Mesendoderm (in vitro differentiated cells): Measurements from ENCODE around the gene RCBTB1.

ENCODE experiments used
- DNase-seq: peaks from one replicate; pipeline ENCODE4 v3.0.0; 2013
- H2AK5ac ChIP-seq: 2 replicates; pipeline ENCODE4 v1.6.1; 2013; ENCODE audit warnings: low read length, inconsistent platforms
- H2BK120ac ChIP-seq: 2 replicates; pipeline ENCODE4 v1.6.1; 2013; ENCODE audit warnings: low read depth, mild to moderate bottlenecking, low read length, moderate library complexity, mixed read lengths
- H2BK15ac ChIP-seq: replicated peaks from 2 replicates; pipeline ENCODE4 v1.6.1; 2013; ENCODE audit warnings: low read depth, mild to moderate bottlenecking, moderate library complexity
- H2BK5ac ChIP-seq: 2 replicates; pipeline ENCODE4 v1.6.1; 2013; ENCODE audit warnings: low read length, inconsistent platforms
- H3K18ac ChIP-seq: 2 replicates; pipeline ENCODE4 v1.6.1; 2013; ENCODE audit warnings: mild to moderate bottlenecking, low read length, mixed read lengths
- H3K23ac ChIP-seq: one replicate; pipeline ENCODE4 v1.6.1; 2013; ENCODE audit warnings: low read length
- H3K27ac ChIP-seq: 2 replicates; pipeline ENCODE4 v1.5.1; 2013; ENCODE audit warnings: low read depth, mild to moderate bottlenecking, inconsistent platforms, low read length, moderate library complexity
- H3K27me3 ChIP-seq: 2 replicates; pipeline ENCODE4 v1.6.1; 2013; ENCODE audit warnings: low read length, control low read depth, mild to moderate bottlenecking, inconsistent platforms; ENCODE audit not compliant: insufficient read depth, poor library complexity
- H3K36me3 ChIP-seq: 2 replicates; pipeline ENCODE4 v1.6.1; 2013; ENCODE audit warnings: low read length, inconsistent platforms; ENCODE audit not compliant: control insufficient read depth, insufficient read depth
- H3K4ac ChIP-seq: one replicate; pipeline ENCODE4 v1.6.1; 2013; ENCODE audit warnings: low read depth, mild to moderate bottlenecking, low read length, moderate library complexity
- H3K4me1 ChIP-seq: 2 replicates; pipeline ENCODE4 v1.6.1; 2013; ENCODE audit warnings: low read depth, low read length, inconsistent platforms; ENCODE audit not compliant: control insufficient read depth
- H3K4me2 ChIP-seq: 2 replicates; pipeline ENCODE4 v1.6.1; 2013; ENCODE audit warnings: low read length
- H3K4me3 ChIP-seq: 2 replicates; pipeline ENCODE4 v1.5.1; 2013; ENCODE audit warnings: mild to moderate bottlenecking, low read length
- H3K56ac ChIP-seq: one replicate; pipeline ENCODE4 v1.6.1; 2013; ENCODE audit warnings: low read length
- H3K79me1 ChIP-seq: 2 replicates; pipeline ENCODE4 v1.6.1; 2013; ENCODE audit warnings: low read length, inconsistent platforms
- H3K79me2 ChIP-seq: 2 replicates; pipeline ENCODE4 v1.6.1; 2013; ENCODE audit warnings: mild to moderate bottlenecking, low read length; ENCODE audit not compliant: control insufficient read depth, insufficient read depth
- H3K9ac ChIP-seq: 2 replicates; pipeline ENCODE4 v1.6.1; 2013; ENCODE audit warnings: low read length, inconsistent platforms
- H4K5ac ChIP-seq: one replicate; pipeline ENCODE4 v1.6.1; 2013; ENCODE audit warnings: low read length
- H4K8ac ChIP-seq: one replicate; pipeline ENCODE4 v1.6.1; 2013; ENCODE audit warnings: low read depth, mild to moderate bottlenecking, control low read depth, low read length, moderate library complexity
- WGBS: extraction: QIAGEN DNeasy Blood & Tissue Kit; methylation state at CpG from one replicate; pipeline ENCODE4 v1.1.7; 2013; ENCODE audit warnings: low lambda C conversion rate, missing lambda C conversion rate; ENCODE audit not compliant: insufficient coverage; ENCODE audit errors: extremely low coverage; 5-methylcytosine and 5-hydroxymethylcytosine counted together

Gene RCBTB1

GRCh38 chr13:49550942-49551644 lies 34.3 kb downstream of the RCBTB1 start:
- Histone ChIP-seq H2BK5ac (no peak overlapping the region), H3K56ac (no peak overlapping the region), H3K4me2 (no peak overlapping the region), H3K23ac (no peak overlapping the region), H3K4ac (no peak overlapping the region), H3K27ac (no peak overlapping the region), H2AK5ac (no peak overlapping the region), H4K5ac (no peak overlapping the region), H2BK120ac (no peak overlapping the region), H3K27me3 (no peaks in the 10 kb centered on the region), H3K18ac (no peak overlapping the region), H3K9ac (no peak overlapping the region), H3K36me3 (peaks cover 1% of the 10 kb centered on the region), H3K79me1 (no peaks in the 10 kb centered on the region), H4K8ac (no peak overlapping the region), H3K4me3 (no peak overlapping the region), H3K79me2 (no peaks in the 10 kb centered on the region), H2BK15ac (no peak overlapping the region), H3K4me1 (no peaks in the 10 kb centered on the region)
- DNase-seq = no peak
- WGBS = no CpG with 5 or more reads among the region's 10 CpGs

GRCh38 chr13:49549289-49549688 lies 36.1 kb downstream of the RCBTB1 start:
- H2BK5ac ChIP-seq = no peak overlapping the region
- peaks cover 1% of the 10 kb centered on the region for H3K36me3 ChIP-seq
- H3K79me1 ChIP-seq = no peaks in the 10 kb centered on the region
- peak; percentile 9 for DNase-seq
- no peaks in the 10 kb centered on the region for H3K27me3 ChIP-seq
- H3K56ac ChIP-seq = no peak overlapping the region
- H3K4me3 ChIP-seq = no peak overlapping the region
- H2BK15ac ChIP-seq = no peak overlapping the region
- no peaks in the 10 kb centered on the region for H3K4me1 ChIP-seq
- no peaks in the 10 kb centered on the region for H3K79me2 ChIP-seq
- no peak overlapping the region for H2BK120ac ChIP-seq
- no peak overlapping the region for H3K27ac ChIP-seq
- H4K8ac ChIP-seq = no peak overlapping the region
- no peak overlapping the region for H3K4me2 ChIP-seq
- no peak overlapping the region for H3K4ac ChIP-seq
- no peak overlapping the region for H3K23ac ChIP-seq
- WGBS = no CpG with 5 or more reads among the region's 15 CpGs
- H3K18ac ChIP-seq = no peak overlapping the region
- no peak overlapping the region for H2AK5ac ChIP-seq
- no peak overlapping the region for H4K5ac ChIP-seq
- H3K9ac ChIP-seq = no peak overlapping the region

GRCh38 chr13:49546561-49546960 lies 38.8 kb downstream of the RCBTB1 start:
- H3K4me3 ChIP-seq = no peak overlapping the region
- H3K4ac ChIP-seq = no peak overlapping the region
- no peak for DNase-seq
- H3K36me3 ChIP-seq = no peaks in the 10 kb centered on the region
- H3K56ac ChIP-seq = no peak overlapping the region
- H3K79me2 ChIP-seq = no peaks in the 10 kb centered on the region
- no peak overlapping the region for H3K18ac ChIP-seq
- H3K23ac ChIP-seq = no peak overlapping the region
- H3K4me2 ChIP-seq = no peak overlapping the region
- no peak overlapping the region for H4K5ac ChIP-seq
- H3K79me1 ChIP-seq = no peaks in the 10 kb centered on the region
- H3K27ac ChIP-seq = no peak overlapping the region
- H3K9ac ChIP-seq = no peak overlapping the region
- no peaks in the 10 kb centered on the region for H3K4me1 ChIP-seq
- H2AK5ac ChIP-seq = no peak overlapping the region
- no peak overlapping the region for H2BK120ac ChIP-seq
- H3K27me3 ChIP-seq = no peaks in the 10 kb centered on the region
- no peak overlapping the region for H2BK15ac ChIP-seq
- H2BK5ac ChIP-seq = no peak overlapping the region
- WGBS = no CpG with 5 or more reads among the region's 9 CpGs
- H4K8ac ChIP-seq = no peak overlapping the region

GRCh38 chr13:49545661-49546060 lies 39.7 kb downstream of the RCBTB1 start:
- Histone ChIP-seq H3K79me1 (no peaks in the 10 kb centered on the region), H3K4me1 (no peaks in the 10 kb centered on the region), H3K79me2 (no peaks in the 10 kb centered on the region), H3K18ac (no peak overlapping the region), H2BK5ac (no peak overlapping the region), H3K23ac (no peak overlapping the region), H3K9ac (no peak overlapping the region), H3K27ac (no peak overlapping the region), H4K5ac (no peak overlapping the region), H3K4me2 (no peak overlapping the region), H3K36me3 (no peaks in the 10 kb centered on the region), H2BK15ac (no peak overlapping the region), H4K8ac (no peak overlapping the region), H3K56ac (no peak overlapping the region), H3K27me3 (no peaks in the 10 kb centered on the region), H3K4ac (no peak overlapping the region), H2AK5ac (no peak overlapping the region), H2BK120ac (no peak overlapping the region), H3K4me3 (no peak overlapping the region)
- peak; percentile 79 for DNase-seq
- WGBS = no CpG with 5 or more reads among the region's 4 CpGs

- Histone ChIP-seq H3K36me3 (no peaks in the 10 kb centered on the region), H4K8ac (no peak overlapping the region), H3K4ac (no peak overlapping the region), H3K56ac (no peak overlapping the region), H4K5ac (no peak overlapping the region), H2BK120ac (no peak overlapping the region), H3K27ac (no peak overlapping the region), H2BK15ac (no peak overlapping the region), H3K9ac (no peak overlapping the region), H3K23ac (no peak overlapping the region), H2AK5ac (no peak overlapping the region), H3K4me2 (no peak overlapping the region), H3K27me3 (no peaks in the 10 kb centered on the region), H3K79me1 (no peaks in the 10 kb centered on the region), H3K4me3 (no peak overlapping the region), H3K79me2 (no peaks in the 10 kb centered on the region), H3K4me1 (no peaks in the 10 kb centered on the region), H3K18ac (no peak overlapping the region), H2BK5ac (no peak overlapping the region)
- no CpG with 5 or more reads among the region's 3 CpGs for WGBS
- no peak for DNase-seq
Observed at GRCh38 chr13:49543656-49544055, 41.7 kb downstream of the RCBTB1 start.

- Histone ChIP-seq H4K8ac (no peak overlapping the region), H3K4me3 (no peak overlapping the region), H3K18ac (no peak overlapping the region), H4K5ac (no peak overlapping the region), H3K27ac (peak overlapping the region; percentile 18), H3K4me1 (no peaks in the 10 kb centered on the region), H3K4ac (no peak overlapping the region), H3K79me1 (no peaks in the 10 kb centered on the region), H3K4me2 (no peak overlapping the region), H3K56ac (no peak overlapping the region), H2BK15ac (no peak overlapping the region), H3K23ac (no peak overlapping the region), H3K36me3 (no peaks in the 10 kb centered on the region), H2BK5ac (no peak overlapping the region), H3K27me3 (no peaks in the 10 kb centered on the region), H3K79me2 (no peaks in the 10 kb centered on the region), H3K9ac (no peak overlapping the region), H2AK5ac (no peak overlapping the region), H2BK120ac (no peak overlapping the region)
- no CpG with 5 or more reads among the region's 7 CpGs for WGBS
- peak; percentile 42 for DNase-seq
Observed at GRCh38 chr13:49540552-49540951, 44.8 kb downstream of the RCBTB1 start.
